ENCODE data around the gene ARFIP1.

ARFIP1 gene

GRCh38 chr4:152900395-152900794 lies 120.6 kb downstream of the ARFIP1 start:
- no peak for DNase-seq

- DNase-seq, result no peak
Measured at GRCh38 chr4:152901205-152901604, 121.5 kb downstream of the ARFIP1 start.

GRCh38 chr4:152903658-152904057 lies 123.9 kb downstream of the ARFIP1 start:
- no peak for DNase-seq

GRCh38 chr4:152909901-152910300 lies 130.1 kb downstream of the ARFIP1 start:
- no peak for DNase-seq

GRCh38 chr4:152910521-152910920 lies 130.8 kb downstream of the ARFIP1 start:
- no peak for DNase-seq

- DNase-seq, result no peak
Measured at GRCh38 chr4:152917543-152918395, 138.0 kb downstream of the ARFIP1 start.

- DNase-seq, result no peak
Measured at GRCh38 chr4:152919826-152920225, 140.1 kb downstream of the ARFIP1 start.

GRCh38 chr4:152920768-152921167 lies 141.0 kb downstream of the ARFIP1 start:
- no peak for DNase-seq

GRCh38 chr4:152921284-152921683 lies 141.5 kb downstream of the ARFIP1 start:
- DNase-seq, result no peak

GRCh38 chr4:152925851-152926250 lies 146.1 kb downstream of the ARFIP1 start:
- no peak for DNase-seq

- no peak for DNase-seq
Measured at GRCh38 chr4:152926959-152927358, 147.2 kb downstream of the ARFIP1 start.

- no peak for DNase-seq
Measured at GRCh38 chr4:152927737-152928136, 148.0 kb downstream of the ARFIP1 start.

GRCh38 chr4:152928286-152928685 lies 148.5 kb downstream of the ARFIP1 start:
- DNase-seq, result no peak

GRCh38 chr4:152929888-152930287 lies 150.1 kb downstream of the ARFIP1 start:
- DNase-seq, result no peak

- DNase-seq, result no peak
Measured at GRCh38 chr4:152935143-152935542, 155.4 kb downstream of the ARFIP1 start.

- DNase-seq, result peak; percentile 26
Measured at GRCh38 chr4:152935631-152936445, 156.1 kb downstream of the ARFIP1 start, which contains the start of gene FHDC1. TSS of gene FHDC1 (plus strand) at chr4:152936323. CDS start at chr4:152943058, 6,735 bp downstream.

- no peak for DNase-seq
Measured at GRCh38 chr4:152936446-152937335, 156.9 kb downstream of the ARFIP1 start.

GRCh38 chr4:152937336-152938236 lies 157.8 kb downstream of the ARFIP1 start:
- no peak for DNase-seq

GRCh38 chr4:152938237-152938947 lies 158.6 kb downstream of the ARFIP1 start:
- DNase-seq, result no peak

GRCh38 chr4:152939621-152940020 lies 159.9 kb downstream of the ARFIP1 start:
- no peak for DNase-seq

- DNase-seq, result no peak
Measured at GRCh38 chr4:152940461-152940860, 160.7 kb downstream of the ARFIP1 start.
